ENCODE data around the gene LAMA2. TPM values are rescaled to one million over a fixed set of nuclear protein-coding genes. Genes with fewer than 3 reads are reported as not detected.

LAMA2 gene
- total and polyA plus RNA-seq, 2 donors from 2014 or later: 2.2 to 20.8 TPM

GRCh38 chr6:129177801-129178200, 294.9 kb downstream of the LAMA2 start:
- no peak for DNase-seq
- no peaks in the 10 kb centered on the region for H3K27me3 ChIP-seq (ENCODE audit: control insufficient read depth, insufficient read depth, low read length)

GRCh38 chr6:129179283-129179682, 296.3 kb downstream of the LAMA2 start:
- H3K9ac ChIP-seq (ENCODE audit: low read length in 3 of 3): no peak overlapping the region
- intact Hi-C loops (cut with DNase I): no loop called here
- H3K4me3 ChIP-seq (ENCODE audit: low read length in 3 of 3): no peak overlapping the region
- H3K27me3 ChIP-seq (ENCODE audit: control insufficient read depth, insufficient read depth, low read length): no peaks in the 10 kb centered on the region
- H3K27ac ChIP-seq (ENCODE audit: low read depth in 2 of 2, low read length in 2 of 2): no peak overlapping the region
- TF ChIP-seq CTCF (IDR thresholded peaks at IDR 0.05; ENCODE audit: borderline replicate concordance, extremely low read depth, insufficient read depth): no peak
- no peaks in the 10 kb centered on the region for H3K9me3 ChIP-seq (ENCODE audit: control insufficient read depth in 2 of 3, insufficient read depth in 1 of 3, low read length in 3 of 3)
- FAIRE-seq (no peak), DNase-seq (no peak)
- no peaks in the 10 kb centered on the region for H3K4me1 ChIP-seq (ENCODE audit: control insufficient read depth in 2 of 3, insufficient read depth in 2 of 3, low read depth in 1 of 3, low read length in 3 of 3)
- no peaks in the 10 kb centered on the region for H3K36me3 ChIP-seq (ENCODE audit: control insufficient read depth in 2 of 3, insufficient read depth in 3 of 3, low read length in 3 of 3)

More at GRCh38 chr6:129177801-129178200, 294.9 kb downstream of the LAMA2 start:
- Histone ChIP-seq H3K9ac (ENCODE audit: low read length in 3 of 3) (no peak overlapping the region), H3K9me3 (ENCODE audit: control insufficient read depth in 2 of 3, insufficient read depth in 1 of 3, low read length in 3 of 3) (no peaks in the 10 kb centered on the region), H3K4me3 (ENCODE audit: low read length in 3 of 3) (no peak overlapping the region), H3K36me3 (ENCODE audit: control insufficient read depth in 2 of 3, insufficient read depth in 3 of 3, low read length in 3 of 3) (no peaks in the 10 kb centered on the region), H3K4me1 (ENCODE audit: control insufficient read depth in 2 of 3, insufficient read depth in 2 of 3, low read depth in 1 of 3, low read length in 3 of 3) (no peaks in the 10 kb centered on the region), H3K27ac (ENCODE audit: low read depth in 2 of 2, low read length in 2 of 2) (no peak overlapping the region)
- TF ChIP-seq CTCF (IDR thresholded peaks at IDR 0.05; ENCODE audit: borderline replicate concordance, extremely low read depth, insufficient read depth): no peak
- no peak for FAIRE-seq
- intact Hi-C loops (cut with DNase I): no loop called here

GRCh38 chr6:129181001-129181400, 298.1 kb downstream of the LAMA2 start:
- FAIRE-seq: no peak
- TF ChIP-seq CTCF (IDR thresholded peaks at IDR 0.05; ENCODE audit: borderline replicate concordance, extremely low read depth, insufficient read depth): no peak

GRCh38 chr6:129183187-129183591, 300.3 kb downstream of the LAMA2 start:
- no peak for TF ChIP-seq CTCF (IDR thresholded peaks at IDR 0.05; ENCODE audit: borderline replicate concordance, extremely low read depth, insufficient read depth)
- no peaks in the 10 kb centered on the region for H3K9me3 ChIP-seq (ENCODE audit: control insufficient read depth in 2 of 3, insufficient read depth in 1 of 3, low read length in 3 of 3)
- no peak overlapping the region for H3K4me3 ChIP-seq (ENCODE audit: low read length in 3 of 3)
- no peak overlapping the region for H3K27ac ChIP-seq (ENCODE audit: low read depth in 2 of 2, low read length in 2 of 2)
- FAIRE-seq (no peak), DNase-seq (no peak)
- no peak overlapping the region for H3K9ac ChIP-seq (ENCODE audit: low read length in 3 of 3)
- H3K36me3 ChIP-seq (ENCODE audit: control insufficient read depth in 2 of 3, insufficient read depth in 3 of 3, low read length in 3 of 3): no peaks in the 10 kb centered on the region
- H3K27me3 ChIP-seq (ENCODE audit: control insufficient read depth, insufficient read depth, low read length): no peaks in the 10 kb centered on the region
- H3K4me1 ChIP-seq (ENCODE audit: control insufficient read depth in 2 of 3, insufficient read depth in 2 of 3, low read depth in 1 of 3, low read length in 3 of 3): no peaks in the 10 kb centered on the region
- intact Hi-C loops (cut with DNase I): no loop called here

More at GRCh38 chr6:129181001-129181400, 298.1 kb downstream of the LAMA2 start:
- H3K4me1 ChIP-seq (ENCODE audit: control insufficient read depth in 2 of 3, insufficient read depth in 2 of 3, low read depth in 1 of 3, low read length in 3 of 3): no peaks in the 10 kb centered on the region
- H3K9ac ChIP-seq (ENCODE audit: low read length in 3 of 3): no peak overlapping the region
- intact Hi-C loops (cut with DNase I): no loop called here
- H3K9me3 ChIP-seq (ENCODE audit: control insufficient read depth in 2 of 3, insufficient read depth in 1 of 3, low read length in 3 of 3): no peaks in the 10 kb centered on the region
- H3K4me3 ChIP-seq (ENCODE audit: low read length in 3 of 3): no peak overlapping the region
- DNase-seq: no peak
- H3K27me3 ChIP-seq (ENCODE audit: control insufficient read depth, insufficient read depth, low read length): no peaks in the 10 kb centered on the region
- H3K27ac ChIP-seq (ENCODE audit: low read depth in 2 of 2, low read length in 2 of 2): no peak overlapping the region
- H3K36me3 ChIP-seq (ENCODE audit: control insufficient read depth in 2 of 3, insufficient read depth in 3 of 3, low read length in 3 of 3): no peaks in the 10 kb centered on the region

All from kidney (tissue), 14 donors.